ENCODE measurements around the gene RACGAP1. TPM values are rescaled to one million over a fixed set of nuclear protein-coding genes. Genes with fewer than 3 reads are reported as not detected.

RACGAP1 gene
- total RNA-seq, 4 donors from 2014 or later = 5.5 to 18.5 (median 15.0) TPM

DNA sequence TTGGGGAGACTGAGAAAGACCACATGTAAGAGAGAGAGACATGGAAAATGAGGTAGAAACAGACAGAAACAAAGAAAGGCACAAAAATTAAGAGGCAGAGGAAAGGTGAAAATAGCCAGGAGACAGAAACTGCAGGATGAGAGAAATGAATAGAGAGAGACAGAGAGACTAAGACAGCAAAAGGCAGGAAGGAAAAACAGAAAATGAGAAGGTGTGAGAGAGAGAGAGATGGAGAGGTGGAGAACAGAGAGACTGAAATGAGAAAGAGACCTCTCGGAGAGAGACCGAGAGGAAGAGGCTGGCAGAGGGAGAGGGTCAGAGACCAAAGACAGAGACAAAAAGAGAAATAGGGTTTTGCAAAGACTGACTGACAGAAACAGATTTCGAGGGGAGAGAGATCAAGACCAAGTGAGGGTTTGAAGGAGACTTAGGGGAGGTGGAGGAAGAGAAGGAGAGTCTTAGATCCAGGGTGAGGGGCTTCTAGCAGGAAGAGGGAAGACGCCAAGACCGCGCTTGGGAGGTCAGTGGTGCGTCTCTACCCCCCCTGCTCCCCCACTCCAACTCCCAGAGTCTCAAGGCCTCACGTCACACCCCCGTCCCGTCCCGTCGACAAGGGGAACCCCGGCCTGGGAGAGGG is 64.7 kb downstream of the RACGAP1 start:
- TF ChIP-seq, protein P1, sequence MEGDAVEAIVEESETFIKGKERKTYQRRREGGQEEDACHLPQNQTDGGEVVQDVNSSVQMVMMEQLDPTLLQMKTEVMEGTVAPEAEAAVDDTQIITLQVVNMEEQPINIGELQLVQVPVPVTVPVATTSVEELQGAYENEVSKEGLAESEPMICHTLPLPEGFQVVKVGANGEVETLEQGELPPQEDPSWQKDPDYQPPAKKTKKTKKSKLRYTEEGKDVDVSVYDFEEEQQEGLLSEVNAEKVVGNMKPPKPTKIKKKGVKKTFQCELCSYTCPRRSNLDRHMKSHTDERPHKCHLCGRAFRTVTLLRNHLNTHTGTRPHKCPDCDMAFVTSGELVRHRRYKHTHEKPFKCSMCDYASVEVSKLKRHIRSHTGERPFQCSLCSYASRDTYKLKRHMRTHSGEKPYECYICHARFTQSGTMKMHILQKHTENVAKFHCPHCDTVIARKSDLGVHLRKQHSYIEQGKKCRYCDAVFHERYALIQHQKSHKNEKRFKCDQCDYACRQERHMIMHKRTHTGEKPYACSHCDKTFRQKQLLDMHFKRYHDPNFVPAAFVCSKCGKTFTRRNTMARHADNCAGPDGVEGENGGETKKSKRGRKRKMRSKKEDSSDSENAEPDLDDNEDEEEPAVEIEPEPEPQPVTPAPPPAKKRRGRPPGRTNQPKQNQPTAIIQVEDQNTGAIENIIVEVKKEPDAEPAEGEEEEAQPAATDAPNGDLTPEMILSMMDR (IDR thresholded peaks at IDR 0.05; ENCODE audit: low read depth) = no peak

DNA sequence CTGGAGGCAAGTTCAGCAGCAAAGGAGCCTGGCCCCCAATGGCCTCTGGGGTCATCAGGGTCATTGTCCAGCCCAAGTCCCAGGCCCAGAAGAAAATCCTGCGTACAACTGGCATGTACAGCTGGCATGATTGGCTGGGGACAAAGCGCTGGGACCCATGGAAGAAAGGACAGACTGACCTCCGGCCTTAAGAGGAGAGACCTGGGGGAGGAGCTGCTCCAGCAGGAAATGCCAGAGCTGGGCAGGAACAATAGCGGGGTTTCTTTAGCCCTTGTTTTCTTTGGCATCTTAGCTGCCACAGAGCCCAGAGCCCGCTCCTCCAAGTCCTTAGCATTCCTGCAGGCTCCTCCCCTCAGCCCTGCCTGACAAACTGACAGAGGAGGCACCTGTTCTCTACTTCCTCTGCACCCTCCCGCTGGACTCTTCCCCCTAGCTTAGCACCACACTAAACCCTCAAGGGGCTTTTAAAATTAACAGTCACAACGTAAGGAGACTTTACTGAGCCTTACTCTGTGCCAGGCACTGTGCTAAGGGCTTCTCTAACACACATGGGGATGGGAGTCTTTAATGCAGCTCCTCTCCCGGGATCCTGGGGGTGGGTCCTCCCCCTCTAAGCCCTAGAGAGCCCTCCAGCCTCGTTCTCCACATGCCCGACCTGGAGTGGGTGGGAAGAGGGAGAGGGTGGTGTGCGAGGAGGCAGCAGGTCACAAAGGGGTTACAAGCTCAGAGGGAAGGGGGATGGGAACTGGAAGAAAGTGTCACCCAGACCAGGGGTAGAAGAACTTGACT is 65.4 kb downstream of the RACGAP1 start:
- TF ChIP-seq, protein P1 (IDR thresholded peaks at IDR 0.05; ENCODE audit: low read depth) = no peak

DNA sequence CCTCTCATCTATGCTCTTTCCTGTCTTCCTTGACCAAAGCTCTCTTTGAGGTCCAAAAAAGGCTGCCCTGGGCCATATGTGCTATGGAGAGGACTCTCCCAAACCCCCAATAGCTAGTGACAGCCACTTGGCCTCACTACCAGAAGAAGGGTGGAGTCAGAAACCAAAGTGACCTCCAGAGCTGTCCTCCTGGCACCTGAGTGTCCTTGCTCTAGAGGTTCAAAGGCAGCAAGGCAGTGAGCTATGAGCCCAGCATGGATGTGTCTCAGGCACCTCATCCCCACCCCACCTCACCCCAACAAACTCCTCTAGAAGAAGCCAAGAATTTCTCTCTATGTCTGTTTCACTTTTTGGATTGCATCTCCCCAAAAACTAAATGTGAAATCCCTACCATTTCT is 67.7 kb downstream of the RACGAP1 start:
- TF ChIP-seq, protein P1 (IDR thresholded peaks at IDR 0.05; ENCODE audit: low read depth) = no peak

DNA sequence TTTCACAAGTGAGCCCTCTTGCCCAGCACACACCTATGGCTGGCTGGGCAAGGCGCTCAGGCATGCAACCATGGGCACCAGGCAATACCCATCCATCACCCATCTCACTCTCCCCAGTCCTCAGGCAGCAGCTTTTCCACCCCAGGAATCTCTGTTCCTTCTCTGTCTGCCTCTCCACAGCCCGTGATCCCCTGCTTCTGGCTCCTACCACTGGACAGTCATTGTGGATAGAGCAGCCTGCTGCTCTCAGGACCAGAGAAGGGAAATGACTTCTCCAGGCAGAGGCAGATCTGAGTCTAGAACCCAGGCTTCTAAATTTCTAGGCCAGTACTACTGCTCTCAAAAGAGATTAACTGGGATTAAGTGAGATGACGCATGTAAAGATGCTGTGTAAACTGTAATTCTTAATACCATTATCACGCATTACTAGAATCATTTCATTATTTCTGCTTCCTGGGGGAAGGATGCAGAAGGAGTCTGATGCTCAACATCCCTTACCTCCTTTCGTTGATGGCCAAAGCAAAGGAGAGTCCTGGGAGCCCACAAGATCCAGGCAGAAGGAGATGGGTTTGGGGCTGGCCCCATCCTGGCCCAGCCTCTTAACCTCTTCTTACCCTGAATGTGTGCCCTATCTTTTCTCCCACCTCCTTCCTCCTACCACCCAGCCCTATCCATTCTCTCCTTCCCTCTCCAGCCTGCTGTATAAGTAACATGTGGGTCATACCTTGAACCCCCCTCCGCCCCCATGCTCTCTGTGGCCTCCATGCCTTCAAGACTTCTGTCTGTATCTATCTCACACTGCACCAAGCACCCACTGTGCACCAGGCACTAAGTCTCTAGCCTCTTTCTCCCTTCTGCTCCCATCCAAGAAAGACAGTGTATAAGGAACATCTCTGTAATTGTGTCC is 68.4 kb downstream of the RACGAP1 start:
- TF ChIP-seq, protein P1 (IDR thresholded peaks at IDR 0.05; ENCODE audit: low read depth) = no peak

DNA sequence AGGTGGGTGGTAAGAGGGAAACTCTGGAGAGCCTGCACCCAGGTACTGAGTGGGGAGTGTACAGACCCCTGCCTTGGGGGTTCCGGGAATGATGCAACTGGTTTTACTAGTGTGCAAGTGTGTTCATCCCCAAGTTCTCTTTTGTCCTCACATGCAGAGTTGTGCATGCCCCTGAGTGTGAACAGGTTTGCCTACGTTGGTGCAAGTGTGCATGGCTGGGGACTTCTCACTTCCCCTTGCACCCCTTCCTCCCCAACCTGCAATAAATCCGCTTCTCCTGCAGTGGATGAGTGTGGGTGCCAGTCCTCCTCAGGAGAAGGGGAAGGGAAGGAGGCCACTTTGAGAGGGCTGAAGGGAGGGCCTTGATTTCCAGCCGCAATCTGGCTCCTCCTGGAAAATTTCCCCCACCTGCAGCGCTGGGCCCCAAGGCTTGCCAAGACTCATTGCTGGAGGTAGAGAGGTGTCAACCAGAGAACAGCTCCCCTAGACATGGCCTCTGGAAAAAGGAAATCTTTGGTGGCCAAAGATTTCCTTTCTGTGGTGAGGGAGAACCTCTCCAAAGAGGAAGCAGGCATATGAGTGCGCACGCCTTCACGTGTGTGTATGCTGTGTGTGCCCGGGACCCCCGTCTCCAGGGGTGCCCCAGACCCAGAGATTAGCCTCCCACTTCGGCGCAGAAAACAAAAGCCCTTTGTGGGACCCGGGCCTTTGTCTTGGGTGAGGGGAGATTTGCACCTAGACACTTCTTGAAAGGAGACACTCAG is 69.2 kb downstream of the RACGAP1 start:
- TF ChIP-seq, protein P1 (IDR thresholded peaks at IDR 0.05; ENCODE audit: low read depth) = no peak

DNA sequence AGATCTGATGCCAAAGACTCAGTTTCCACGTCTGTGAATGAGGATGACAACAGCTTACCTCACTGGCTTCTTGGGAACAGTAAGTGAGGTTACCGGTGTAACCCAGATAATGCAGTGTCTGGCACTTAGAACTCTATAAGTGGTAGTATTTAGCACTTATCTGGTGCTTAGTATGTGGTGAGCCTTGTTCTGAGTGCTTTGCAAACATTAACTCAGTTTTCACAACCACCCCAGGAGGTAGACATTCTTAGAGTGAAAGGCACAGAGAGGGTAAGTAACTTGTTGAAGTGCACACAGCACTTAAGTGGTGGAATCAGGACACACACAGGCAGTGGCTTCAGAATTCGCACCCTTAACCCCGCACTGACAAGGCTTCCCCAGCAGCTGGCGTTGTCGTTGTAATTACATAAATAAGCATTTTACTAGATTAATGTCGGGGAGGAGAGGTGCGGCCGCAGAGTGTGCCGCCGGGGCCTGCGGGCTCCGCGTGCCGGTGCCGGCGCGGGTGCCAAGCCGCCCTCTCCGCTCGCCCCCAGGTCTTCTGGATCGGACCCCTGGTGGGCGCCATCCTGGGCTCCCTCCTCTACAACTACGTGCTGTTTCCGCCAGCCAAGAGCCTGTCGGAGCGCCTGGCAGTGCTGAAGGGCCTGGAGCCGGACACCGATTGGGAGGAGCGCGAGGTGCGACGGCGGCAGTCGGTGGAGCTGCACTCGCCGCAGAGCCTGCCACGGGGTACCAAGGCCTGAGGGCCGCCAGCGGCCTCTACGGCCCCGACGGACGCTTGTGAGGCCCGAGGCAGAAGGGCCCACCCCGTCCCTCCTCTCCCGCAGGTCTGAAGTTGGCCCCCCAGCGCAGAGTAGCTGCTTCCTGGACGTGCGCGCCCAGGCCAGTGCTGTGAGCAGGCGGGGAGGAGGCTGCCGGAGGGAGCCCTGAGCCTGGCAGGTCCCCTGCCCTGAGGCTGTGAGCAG is 70.1 kb downstream of the RACGAP1 start:
- TF ChIP-seq, protein P1 (IDR thresholded peaks at IDR 0.05; ENCODE audit: low read depth) = no peak
